ENCODE results near the gene MACROD2. TPM values are rescaled to one million over a fixed set of nuclear protein-coding genes. Genes with fewer than 3 reads are reported as not detected.

Gene MACROD2
- total RNA-seq, 1 experiment from 2014 or later = 1.6 TPM

DNA sequence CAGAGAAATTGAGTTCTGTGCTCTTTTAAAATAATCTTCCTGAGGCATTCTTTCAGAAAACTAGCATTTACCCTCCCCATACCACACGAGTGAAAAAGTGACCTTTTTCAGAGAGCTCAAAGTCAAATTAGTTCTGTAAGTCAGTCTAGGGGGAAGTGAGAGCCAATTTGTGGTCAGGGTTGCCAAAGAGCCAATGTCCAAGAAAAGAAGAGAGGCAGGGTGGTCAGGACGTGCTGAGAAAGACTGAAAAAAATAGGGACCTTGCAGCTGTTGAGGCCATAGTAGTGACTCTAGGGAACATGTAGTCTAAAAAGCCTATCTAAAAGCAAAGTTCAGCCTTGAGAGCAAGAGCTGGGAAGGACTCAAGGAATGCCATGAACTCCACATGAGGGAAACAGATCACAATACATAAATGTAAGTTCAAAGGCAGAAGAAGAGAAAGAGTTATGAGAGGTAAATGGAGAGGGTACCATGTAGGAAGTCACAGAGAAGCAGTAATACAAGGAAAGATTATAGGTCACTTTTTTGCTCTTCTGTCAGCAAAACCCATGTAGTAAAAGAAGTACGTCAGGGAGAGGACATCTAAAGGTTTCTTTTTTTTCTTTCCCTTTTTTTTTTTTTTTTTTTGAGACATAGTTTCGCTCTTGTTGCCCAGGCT lies 907.2 kb downstream of the MACROD2 start:
- H3K23ac ChIP-seq (ENCODE audit: insufficient read length, low read depth, low read length) = no peak overlapping the region
- no peak overlapping the region for H2AFZ ChIP-seq (ENCODE audit: low read length)
- Mint-ChIP-seq H3K36me3 (ENCODE audit: insufficient read depth in 1 of 3, low read depth in 3 of 3) (peaks cover 0 to 4% (median 0%) of the 10 kb centered on the region in 3 experiments; a peak in 3 of 7 replicates), H3K27ac (0 out of 7 replicates have a peak overlapping the region, but pooled peaks of 1 of the 3 experiments have one; percentile 7), H3K4me3 (no peak overlapping the region), H3K27me3 (ENCODE audit: low read depth) (no peaks in the 10 kb centered on the region), H3K9me3 (peaks cover 3 to 5% of the 10 kb centered on the region in 2 experiments), H3K4me1 (peaks cover 9 to 14% of the 10 kb centered on the region in 2 experiments)
- no peak overlapping the region for H3K14ac ChIP-seq (ENCODE audit: insufficient read depth, low read length)
- peaks cover 2% of the 10 kb centered on the region; the same call in 1 of the 2 replicates for H3K4me1 ChIP-seq (ENCODE audit: insufficient read depth, low read length)
- no peak overlapping the region for H3K4ac ChIP-seq (ENCODE audit: low read depth, low read length)
- H2BK120ac ChIP-seq (ENCODE audit: low read depth, low read length, poor library complexity, severe bottlenecking) = no peak overlapping the region
- H3K18ac ChIP-seq (ENCODE audit: insufficient read length, low read depth, low read length) = no peak overlapping the region
- H3K56ac ChIP-seq (ENCODE audit: insufficient read length, low read depth, low read length) = no peak overlapping the region
- DNase-seq = no peak
- no peaks in the 10 kb centered on the region for H3K79me2 ChIP-seq (ENCODE audit: insufficient read depth, low read length)
- no peak overlapping the region for H2AK5ac ChIP-seq (ENCODE audit: insufficient read length, low read length)
- H3K27ac ChIP-seq (ENCODE audit: insufficient read length, low read depth, low read length) = no peak overlapping the region
- no peak overlapping the region for H2BK15ac ChIP-seq (ENCODE audit: low read depth, low read length)
- no peak overlapping the region for H4K91ac ChIP-seq (ENCODE audit: insufficient read length, low read depth, low read length)
- H3K9ac ChIP-seq (ENCODE audit: extremely low read depth, insufficient read length, low read length) = no peak overlapping the region
- H3K23me2 ChIP-seq (ENCODE audit: insufficient read length, low read depth, low read length, poor library complexity, severe bottlenecking) = no peaks in the 10 kb centered on the region
- TF ChIP-seq, protein P1, sequence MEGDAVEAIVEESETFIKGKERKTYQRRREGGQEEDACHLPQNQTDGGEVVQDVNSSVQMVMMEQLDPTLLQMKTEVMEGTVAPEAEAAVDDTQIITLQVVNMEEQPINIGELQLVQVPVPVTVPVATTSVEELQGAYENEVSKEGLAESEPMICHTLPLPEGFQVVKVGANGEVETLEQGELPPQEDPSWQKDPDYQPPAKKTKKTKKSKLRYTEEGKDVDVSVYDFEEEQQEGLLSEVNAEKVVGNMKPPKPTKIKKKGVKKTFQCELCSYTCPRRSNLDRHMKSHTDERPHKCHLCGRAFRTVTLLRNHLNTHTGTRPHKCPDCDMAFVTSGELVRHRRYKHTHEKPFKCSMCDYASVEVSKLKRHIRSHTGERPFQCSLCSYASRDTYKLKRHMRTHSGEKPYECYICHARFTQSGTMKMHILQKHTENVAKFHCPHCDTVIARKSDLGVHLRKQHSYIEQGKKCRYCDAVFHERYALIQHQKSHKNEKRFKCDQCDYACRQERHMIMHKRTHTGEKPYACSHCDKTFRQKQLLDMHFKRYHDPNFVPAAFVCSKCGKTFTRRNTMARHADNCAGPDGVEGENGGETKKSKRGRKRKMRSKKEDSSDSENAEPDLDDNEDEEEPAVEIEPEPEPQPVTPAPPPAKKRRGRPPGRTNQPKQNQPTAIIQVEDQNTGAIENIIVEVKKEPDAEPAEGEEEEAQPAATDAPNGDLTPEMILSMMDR (conservative IDR thresholded peaks at IDR 0.05) = no peak
- no CpG with 5 or more reads among the region's 4 CpGs for whole genome bisulfite sequencing (ENCODE audit: extremely low coverage, insufficient read length, low lambda C conversion rate)
- H3K9me3 ChIP-seq (ENCODE audit: control insufficient read depth, low read depth, low read length) = no peaks in the 10 kb centered on the region
- no peaks in the 10 kb centered on the region for H4K20me1 ChIP-seq (ENCODE audit: control insufficient read depth, insufficient read depth, insufficient read length)
- H3K4me2 ChIP-seq (ENCODE audit: insufficient read depth, insufficient read length, low read length) = no peak overlapping the region
- H3K27me3 ChIP-seq (ENCODE audit: insufficient read depth, low read length) = no peaks in the 10 kb centered on the region
- H4K8ac ChIP-seq (replicated peaks; ENCODE audit: insufficient read length, low read depth, low read length) = no peak overlapping the region
- no peak overlapping the region for H3T11ph ChIP-seq (ENCODE audit: low read length)
- H2BK12ac ChIP-seq (ENCODE audit: insufficient read length, low read depth, low read length) = no peak overlapping the region
- no peaks in the 10 kb centered on the region for H3K79me1 ChIP-seq (ENCODE audit: insufficient read depth, low read depth, low read length, poor library complexity, severe bottlenecking)
- H4K5ac ChIP-seq (ENCODE audit: insufficient read length, low read depth, low read length) = no peak overlapping the region
- H2BK20ac ChIP-seq (ENCODE audit: low read depth, low read length, poor library complexity, severe bottlenecking) = no peak overlapping the region
- H2BK5ac ChIP-seq (ENCODE audit: insufficient read length, low read length) = no peak overlapping the region

All from H9 (cell line).